K562 (cell line): ENCODE data around the gene CXorf65. TPM values are rescaled to one million over a fixed set of nuclear protein-coding genes. Genes with fewer than 3 reads are reported as not detected.
A peak's percentile ranks its signal among the peaks of the same experiment; 100 is the strongest.

ENCODE experiments used
- ATAC-seq: fragments of 200-7000 bp; cut with Tn5 transposase; 3 replicates; pipeline ENCODE4 v1.9.1; 2020; ENCODE audit warnings: moderate library complexity
- BruUV-seq: library from RNA; stranded (reverse); fragments of 400-500 nt; replicated peaks from 2 replicates; lab custom pipeline; 2021; lab: Mats Ljungman, UMichigan
- CTCF ChIA-PET: fragments of 300-600 bp; formaldehyde crosslinking; extraction: SDS; loops from one replicate; lab custom pipeline; 2021; ENCODE audit warnings: low intra/inter-chr PET ratio; lab: Yijun Ruan, JAX
- POLR2A ChIA-PET: fragments of 300-600, 350-650 bp; sonication (Branson Sonifier 250); formaldehyde crosslinking; extraction: SDS; loops from one replicate; lab custom pipeline; 2021; ENCODE audit warnings: antibody characterized with exemption, inconsistent platforms; lab: Yijun Ruan, JAX
- DNase-seq, 4 experiments: peaks; one replicate each; pipeline versions ENCODE4 v3.0.0 to v3.0.0-alpha.2; 2011 to 2018; ENCODE audit warnings: low spot score in 3 of 4, mixed read lengths in 3 of 4; ENCODE audit errors: extremely low read depth in 1 of 4
- FAIRE-seq: peaks from 2 replicates; lab custom pipeline; 2011; peaks lifted over from hg19 to GRCh38; lab: Jason Lieb, UNC
- H2AFZ ChIP-seq: 2 replicates; pipeline ENCODE4 v1.6.0; 2011; ENCODE audit warnings: low read depth, low read length, control low read depth, inconsistent platforms
- H3K27ac ChIP-seq: fragments of 200-600 bp; 3 replicates; pipeline ENCODE4 v1.8.0; 2011; ENCODE audit warnings: low read depth, mild to moderate bottlenecking, control low read depth, inconsistent platforms, low read length, moderate library complexity, mixed read lengths; ENCODE audit errors: extremely low read depth
- H3K27me3 ChIP-seq, 2 experiments: fragments of 300-600 bp in 1 of 2; 2 replicates in 1 of 2; 3 replicates in 1 of 2; pipeline versions ENCODE4 v1.6.0 to v1.8.0; 2011; ENCODE audit warnings: inconsistent platforms in 2 of 2, low read length in 2 of 2, mild to moderate bottlenecking in 1 of 2, mixed read lengths in 1 of 2, moderate library complexity in 1 of 2; ENCODE audit not compliant: control insufficient read depth in 2 of 2, insufficient read depth in 2 of 2
- H3K36me3 ChIP-seq: fragments of 300-600 bp; 3 replicates; pipeline ENCODE4 v1.8.0; 2011; ENCODE audit warnings: mild to moderate bottlenecking, low read length, inconsistent platforms; ENCODE audit not compliant: control insufficient read depth, insufficient read depth
- H3K4me1 ChIP-seq, 2 experiments: fragments of 200-600 bp in 1 of 2; replicated peaks in 1 of 2; 2 replicates in 1 of 2; 3 replicates in 1 of 2; pipeline versions ENCODE4 v1.5.1 to v1.8.0; 2011; ENCODE audit warnings: inconsistent platforms in 2 of 2, low read length in 2 of 2, mild to moderate bottlenecking in 1 of 2, mixed read lengths in 1 of 2, moderate library complexity in 1 of 2; ENCODE audit not compliant: control insufficient read depth in 2 of 2, insufficient read depth in 2 of 2
- H3K4me2 ChIP-seq: 2 replicates; pipeline ENCODE4 v1.6.1; 2011; ENCODE audit warnings: low read length, control low read depth, inconsistent platforms, mixed read lengths; ENCODE audit not compliant: insufficient read depth
- H3K4me3 ChIP-seq: fragments of 200-600 bp; sonication (generic), shearing (Covaris generic); 2 replicates; pipeline ENCODE4 v1.5.1; 2016; ENCODE audit warnings: control low read depth, inconsistent platforms
- H3K79me2 ChIP-seq: fragments of 200-600 bp; 3 replicates; pipeline ENCODE4 v1.8.0; 2011; ENCODE audit warnings: low read length, inconsistent platforms; ENCODE audit not compliant: control insufficient read depth, insufficient read depth
- H3K9ac ChIP-seq, 2 experiments: 2 replicates each; pipeline versions ENCODE4 v1.6.0 to v1.6.1; 2011; ENCODE audit warnings: low read depth in 2 of 2, low read length in 2 of 2, control low read depth in 1 of 2, inconsistent platforms in 1 of 2, mild to moderate bottlenecking in 1 of 2, mixed read lengths in 1 of 2; ENCODE audit not compliant: insufficient read depth in 1 of 2
- H3K9me1 ChIP-seq: one replicate; pipeline ENCODE4 v1.6.0; 2011; ENCODE audit warnings: inconsistent platforms, mild to moderate bottlenecking, low read length, moderate library complexity; ENCODE audit not compliant: control insufficient read depth, insufficient read depth
- H3K9me3 ChIP-seq: replicated peaks from 2 replicates; pipeline ENCODE4 v1.5.1; 2011; ENCODE audit warnings: low read depth, low read length, inconsistent platforms; ENCODE audit not compliant: control insufficient read depth, insufficient read depth
- H4K20me1 ChIP-seq: replicated peaks from 2 replicates; pipeline ENCODE4 v1.6.1; 2011; ENCODE audit warnings: low read length, inconsistent platforms, mixed read lengths; ENCODE audit not compliant: control insufficient read depth, insufficient read depth
- MEF2D ChIP-seq: conservative IDR thresholded peaks from 2 replicates; pipeline ENCODE4 v1.6.1; 2016; ENCODE audit warnings: low read depth, missing genetic modification characterization, missing compliant biosample characterization
- MEIS2 ChIP-seq: fragments of 450-650 bp; IDR thresholded peaks from 2 replicates; pipeline ENCODE4 v1.6.1; 2014; ENCODE audit warnings: mild to moderate bottlenecking; ENCODE audit not compliant: partially characterized antibody
- NFIC ChIP-seq: fragments of 450-650 bp; IDR thresholded peaks from 2 replicates; pipeline ENCODE4 v1.6.1; 2017; ENCODE audit warnings: mild to moderate bottlenecking, inconsistent platforms
- PKNOX1 ChIP-seq: fragments of 450-650 bp; IDR thresholded peaks from 2 replicates; pipeline ENCODE4 v1.6.1; 2016
- WGBS: fragments of 100-300 bp; shearing (Covaris generic); methylation state at CpG from one replicate; pipeline ENCODE4 v1.1.6; 2016; ENCODE audit warnings: low coverage, mixed read lengths; ENCODE audit not compliant: insufficient coverage; ENCODE audit errors: missing lambda C conversion rate; 5-methylcytosine and 5-hydroxymethylcytosine counted together
- in situ Hi-C: fragments of 300-500 bp; cut with MboI; formaldehyde crosslinking; loops from 4 replicates; pipeline ENCODE4 v1.15.0; 2018; ENCODE audit warnings: inconsistent platforms, mixed read lengths
- intact Hi-C: fragments of 100-400 bp; cut with micrococcal nuclease; formaldehyde crosslinking; loops from 2 replicates; pipeline ENCODE4 v1.14.2; 2022
- polyA plus RNA-seq, 8 experiments: library from polyadenylated mRNA; depleted of rRNA in 4 of 8; stranded (reverse) in 5 of 8; unstranded in 3 of 8; fragments of >200 nt; fragmentation: Nextera tagmentation in 2 of 8; fragmentation: Illumina TruSeq in 1 of 8; extraction: Ambion mirVana in 2 of 8; extraction: Trizol in 1 of 8; gene quantifications; 2 replicates each; pipeline versions ENCODE4 v1.2.1 to v1.2.3, GENCODE V29; 2011 to 2014; ENCODE audit warnings: inconsistent platforms in 1 of 8, missing spikeins in 1 of 8
- total RNA-seq, 7 experiments: library from RNA; depleted of rRNA in 6 of 7; stranded (reverse); fragments of >200 nt in 6 of 7; fragmentation: Illumina TruSeq in 2 of 7; extraction: Trizol in 2 of 7; gene quantifications; 2 replicates each; pipeline versions ENCODE4 v1.2.1 to v1.2.3, GENCODE V29; 2011 to 2021; ENCODE audit warnings: low replicate concordance in 1 of 7
- TF ChIP-seq, protein P1 (sequence below), 2 experiments: fragments of 450-650 bp in 1 of 2; sonication (generic) in 1 of 2; formaldehyde crosslinking in 1 of 2; IDR thresholded peaks in 1 of 2; conservative IDR thresholded peaks in 1 of 2; 2 replicates each; pipeline versions ENCODE4 v1.6.1 to v1.8.1; 2016 to 2023; ENCODE audit warnings: mild to moderate bottlenecking in 2 of 2, moderate library complexity in 2 of 2, inconsistent platforms in 1 of 2, missing genetic modification reagents in 1 of 2

The CXorf65 gene
- total and polyA plus RNA-seq, 9 of the 15 experiments (the other 6 are each of a cell fraction or from before 2014, with no cell fraction given), result 1.4 to 8.4 (median 2.9) TPM

GRCh38 chrX:71082124-71082647 is 24.4 kb downstream of the CXorf65 start (continued):
- TF ChIP-seq, protein P1, sequence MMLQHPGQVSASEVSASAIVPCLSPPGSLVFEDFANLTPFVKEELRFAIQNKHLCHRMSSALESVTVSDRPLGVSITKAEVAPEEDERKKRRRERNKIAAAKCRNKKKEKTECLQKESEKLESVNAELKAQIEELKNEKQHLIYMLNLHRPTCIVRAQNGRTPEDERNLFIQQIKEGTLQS (IDR thresholded peaks at IDR 0.05), result peak; percentile 86
- TF ChIP-seq, protein P1 (CRISPR knock-in tag; conservative IDR thresholded peaks at IDR 0.05), result no peak

- in situ Hi-C loops, result no loop called here
- 13% methylated on average over 3 of the region's 3 CpGs for WGBS
- no TSS peak for BruUV-seq
These were observed 25.0 kb downstream of the CXorf65 start for GRCh38 chrX:71081330-71082123.

More at GRCh38 chrX:71081330-71082123, 25.0 kb downstream of the CXorf65 start:
- no peaks in the 10 kb centered on the region for H3K9me3 ChIP-seq
- intact Hi-C loops, result no loop called here
- no peaks in the 10 kb centered on the region for H3K36me3 ChIP-seq
- no peaks in the 10 kb centered on the region for H3K9me1 ChIP-seq
- CTCF ChIA-PET, result no interaction called here
- TF ChIP-seq MEIS2 (peak; percentile 75), PKNOX1 (peak; percentile 44; the same call in 1 of the 2 replicates), MEF2D (tag) (no peak), NFIC (peak; percentile 90)
- TF ChIP-seq, all 486 proteins: peak for 3
- no peak overlapping the region for H3K4me2 ChIP-seq
- FAIRE-seq (peak; percentile 55), DNase-seq (no peak), ATAC-seq (peak; percentile 59)
- H4K20me1 ChIP-seq, result no peaks in the 10 kb centered on the region
- POLR2A ChIA-PET, result no interaction called here
- no peaks in the 10 kb centered on the region for H3K27me3 ChIP-seq
- H2AFZ ChIP-seq, result peak overlapping the region; percentile 12; the same call in 1 of the 2 replicates
- H3K9ac ChIP-seq, result no peak overlapping the region
- H3K27ac ChIP-seq, result no peak overlapping the region
- H3K4me3 ChIP-seq, result no peak overlapping the region
- no peaks in the 10 kb centered on the region for H3K79me2 ChIP-seq
- H3K4me1 ChIP-seq, result peaks cover 0 to 3% of the 10 kb centered on the region in 2 experiments; a peak in 3 of 5 replicates
